IMR-90 (cell line): ENCODE results near the gene LYZL6. TPM values are rescaled to one million over a fixed set of nuclear protein-coding genes. Genes with fewer than 3 reads are reported as not detected.
A peak's percentile ranks its signal among the peaks of the same experiment; 100 is the strongest.

ENCODE experiments used
- ATAC-seq: fragments of 200-7000 bp; cut with Tn5 transposase; 2 replicates; pipeline ENCODE4 v1.9.1; 2020; ENCODE audit warnings: low read depth, mild to moderate bottlenecking, moderate library complexity
- BruUV-seq: library from RNA; stranded (reverse); fragments of 400-500 nt; replicated peaks from 2 replicates; lab custom pipeline; 2021; lab: Mats Ljungman, UMichigan
- CTCF ChIA-PET: fragments of 300-600 bp; formaldehyde crosslinking; extraction: SDS; loops from one replicate; lab custom pipeline; 2021; ENCODE audit warnings: antibody characterized with exemption; lab: Yijun Ruan, JAX
- POLR2A ChIA-PET: fragments of 300-600 bp; sonication (Branson Sonifier 250); formaldehyde crosslinking; loops from one replicate; lab custom pipeline; 2022; ENCODE audit warnings: antibody characterized with exemption; ENCODE audit not compliant: unreplicated experiment; lab: Charles Lee
- DNase-seq: peaks from one replicate; pipeline ENCODE4 v3.0.0; 2013
- H2AFZ ChIP-seq: replicated peaks from 2 replicates; pipeline ENCODE3; 2013; ENCODE audit warnings: low read length, mild to moderate bottlenecking; ENCODE audit not compliant: poor library complexity
- H2AK5ac ChIP-seq: 2 replicates; pipeline ENCODE4 v1.6.1; 2013; ENCODE audit warnings: low read depth, low read length, inconsistent platforms
- H2AK9ac ChIP-seq: replicated peaks from 2 replicates; pipeline ENCODE3; 2013; ENCODE audit warnings: mild to moderate bottlenecking, low read depth, low read length, moderate library complexity; ENCODE audit not compliant: poor library complexity
- H2BK120ac ChIP-seq: 2 replicates; pipeline ENCODE4 v1.6.1; 2013; ENCODE audit warnings: low read depth, low read length, inconsistent platforms
- H2BK15ac ChIP-seq: 3 replicates; pipeline ENCODE4 v1.6.1; 2013; ENCODE audit warnings: low read depth, low read length, inconsistent platforms
- H2BK20ac ChIP-seq: 2 replicates; pipeline ENCODE4 v1.6.1; 2013; ENCODE audit warnings: low read depth, mild to moderate bottlenecking, inconsistent platforms, low read length, moderate library complexity
- H2BK5ac ChIP-seq: 2 replicates; pipeline ENCODE4 v1.6.1; 2013; ENCODE audit warnings: mild to moderate bottlenecking, low read depth, low read length, inconsistent platforms; ENCODE audit not compliant: poor library complexity, severe bottlenecking
- H3K14ac ChIP-seq: replicated peaks from 2 replicates; pipeline ENCODE4 v1.6.1; 2013; ENCODE audit warnings: low read depth, low read length, inconsistent platforms
- H3K18ac ChIP-seq: 2 replicates; pipeline ENCODE4 v1.6.1; 2013; ENCODE audit warnings: low read depth, low read length, control low read depth
- H3K23ac ChIP-seq: 2 replicates; pipeline ENCODE4 v1.6.1; 2013; ENCODE audit warnings: low read depth, low read length, inconsistent platforms
- H3K27ac ChIP-seq: 2 replicates; pipeline ENCODE4 v1.5.1; 2013; ENCODE audit warnings: mild to moderate bottlenecking, control low read depth, low read length; ENCODE audit not compliant: insufficient read depth
- H3K27me3 ChIP-seq: 2 replicates; pipeline ENCODE4 v1.6.1; 2013; ENCODE audit warnings: low read length; ENCODE audit not compliant: control insufficient read depth, insufficient read depth
- H3K36me3 ChIP-seq: 2 replicates; pipeline ENCODE4 v1.6.1; 2013; ENCODE audit warnings: low read length, mixed read lengths; ENCODE audit not compliant: control insufficient read depth, insufficient read depth
- H3K4ac ChIP-seq: 2 replicates; pipeline ENCODE4 v1.6.1; 2013; ENCODE audit warnings: low read depth, low read length, inconsistent platforms
- H3K4me1 ChIP-seq: 2 replicates; pipeline ENCODE4 v1.6.1; 2013; ENCODE audit warnings: low read length, mixed read lengths; ENCODE audit not compliant: control insufficient read depth, insufficient read depth
- H3K4me2 ChIP-seq: 2 replicates; pipeline ENCODE4 v1.6.1; 2013; ENCODE audit warnings: low read depth, mild to moderate bottlenecking, control low read depth, low read length, moderate library complexity
- H3K4me3 ChIP-seq: 2 replicates; pipeline ENCODE4 v1.5.1; 2013; ENCODE audit warnings: low read depth, mild to moderate bottlenecking, control low read depth, low read length, moderate library complexity; ENCODE audit not compliant: insufficient read depth
- H3K56ac ChIP-seq: 2 replicates; pipeline ENCODE4 v1.6.1; 2013; ENCODE audit warnings: low read length, inconsistent platforms; ENCODE audit not compliant: insufficient read depth; ENCODE audit errors: extremely low read depth
- H3K79me1 ChIP-seq, 2 experiments: 2 replicates each; pipeline ENCODE4 v1.6.1; 2013; ENCODE audit warnings: low read length in 2 of 2, inconsistent platforms in 1 of 2, low read depth in 1 of 2
- H3K9ac ChIP-seq: 2 replicates; pipeline ENCODE4 v1.6.1; 2013; ENCODE audit warnings: low read depth, low read length, control low read depth
- H3K9me1 ChIP-seq: 2 replicates; pipeline ENCODE4 v1.6.1; 2013; ENCODE audit warnings: low read length, inconsistent platforms; ENCODE audit not compliant: insufficient read depth
- H3K9me3 ChIP-seq: 2 replicates; pipeline ENCODE4 v1.6.1; 2013; ENCODE audit warnings: low read length; ENCODE audit not compliant: control insufficient read depth, insufficient read depth
- H4K20me1 ChIP-seq: 2 replicates; pipeline ENCODE4 v1.6.1; 2013; ENCODE audit warnings: low read length, inconsistent platforms; ENCODE audit not compliant: insufficient read depth
- H4K5ac ChIP-seq: 2 replicates; pipeline ENCODE4 v1.6.1; 2013; ENCODE audit warnings: mild to moderate bottlenecking, low read depth, low read length, control low read depth
- H4K8ac ChIP-seq, 2 experiments: 2 replicates each; pipeline ENCODE4 v1.6.1; 2013; ENCODE audit warnings: low read depth in 2 of 2, low read length in 2 of 2, control low read depth in 1 of 2, inconsistent platforms in 1 of 2
- H4K91ac ChIP-seq: 2 replicates; pipeline ENCODE4 v1.6.1; 2013; ENCODE audit warnings: low read depth, low read length, inconsistent platforms; ENCODE audit not compliant: insufficient read depth
- ELK1 ChIP-seq: fragments of 150-350 bp; IDR thresholded peaks from 2 replicates; pipeline ENCODE4 v1.6.1; 2016; ENCODE audit warnings: low read depth, mild to moderate bottlenecking, low read length, moderate library complexity, borderline replicate concordance
- USF2 ChIP-seq: fragments of 150-350 bp; IDR thresholded peaks from 2 replicates; pipeline ENCODE4 v1.6.1; 2017; ENCODE audit warnings: mild to moderate bottlenecking, antibody characterized with exemption, low read length, low read depth
- WGBS, 2 experiments: methylation state at CpG; one replicate each; pipeline versions ENCODE4 v1.1.5 to v1.1.7; 2013; ENCODE audit warnings: missing lambda C conversion rate in 2 of 2; ENCODE audit not compliant: insufficient read length in 1 of 2; ENCODE audit errors: extremely low coverage in 2 of 2; 5-methylcytosine and 5-hydroxymethylcytosine counted together
- dilution Hi-C: fragments of 300-500 bp; cut with HindIII; formaldehyde crosslinking; loops from one replicate; pipeline ENCODE4 v1.14.3; 2018; ENCODE audit warnings: low sequenced_read_pairs; ENCODE audit not compliant: unreplicated experiment
- in situ Hi-C: fragments of 300-500 bp; cut with MboI; formaldehyde crosslinking; loops from 3 replicates; pipeline ENCODE4 v1.14.3; 2019; ENCODE audit warnings: low sequenced_read_pairs, inconsistent platforms, mixed read lengths
- intact Hi-C: fragments of 100-400 bp; cut with micrococcal nuclease; formaldehyde crosslinking; loops from 2 replicates; pipeline ENCODE4 v1.10.0; 2022
- polyA plus RNA-seq, 3 experiments: library from polyadenylated mRNA; depleted of rRNA; stranded (reverse); fragments of >200 nt; gene quantifications; 2 replicates each; pipeline ENCODE4 v1.2.3, GENCODE V29; 2012; ENCODE audit warnings: low replicate concordance in 1 of 3
- total RNA-seq: library from RNA; depleted of rRNA; stranded (reverse); fragments of >200 nt; gene quantifications from 2 replicates; pipeline ENCODE4 v1.2.3, GENCODE V29; 2012

LYZL6 gene
- total and polyA plus RNA-seq, 2 of the 4 experiments (the other 2 are of a cell fraction) = not detected

GRCh38 chr17:35934760-35935159 is 8.8 kb downstream of the LYZL6 start:
- H4K20me1 ChIP-seq = no peaks in the 10 kb centered on the region
- no peaks in the 10 kb centered on the region for H3K36me3 ChIP-seq
- no peak overlapping the region for H3K14ac ChIP-seq
- POLR2A ChIA-PET = no interaction called here
- in situ Hi-C loops = no loop called here
- CTCF ChIA-PET = no interaction called here
- H3K9me3 ChIP-seq = no peaks in the 10 kb centered on the region
- no peak overlapping the region for H3K4ac ChIP-seq
- no peak overlapping the region for H4K5ac ChIP-seq
- no peak overlapping the region for H2BK120ac ChIP-seq
- no peak overlapping the region for H3K27ac ChIP-seq
- dilution Hi-C loops = no loop called here
- ATAC-seq = no peak
- H2AK5ac ChIP-seq = no peak overlapping the region
- no peak overlapping the region for H2BK20ac ChIP-seq
- WGBS, 2 experiments = 82% methylated on average over 2 of the region's 10 CpGs; no CpG with 5 or more reads in 1 of the 2 experiments
- H2AFZ ChIP-seq = no peak overlapping the region
- BruUV-seq = no TSS peak
- H3K23ac ChIP-seq = no peak overlapping the region
- H3K18ac ChIP-seq = no peak overlapping the region
- H3K56ac ChIP-seq = no peak overlapping the region
- no peak overlapping the region for H4K91ac ChIP-seq
- H2BK5ac ChIP-seq = no peak overlapping the region
- peaks cover 3% of the 10 kb centered on the region for H3K27me3 ChIP-seq
- no peaks in the 10 kb centered on the region for H3K79me1 ChIP-seq
- H2AK9ac ChIP-seq = no peak overlapping the region
- H3K9me1 ChIP-seq = 0 out of 2 replicates have a peak, but pooled peaks cover 3% of the 10 kb centered on the region
- H3K9ac ChIP-seq = no peak overlapping the region
- intact Hi-C loops = no loop called here
- no peak overlapping the region for H4K8ac ChIP-seq
- no peak overlapping the region for H2BK15ac ChIP-seq
- no peak overlapping the region for H3K4me2 ChIP-seq
- H3K4me1 ChIP-seq = no peaks in the 10 kb centered on the region
- TF ChIP-seq ELK1 (no peak), USF2 (no peak)
- no peak overlapping the region for H3K4me3 ChIP-seq
- DNase-seq = peak; percentile 11
